ENCODE measurements around the gene STAP2. TPM values are rescaled to one million over a fixed set of nuclear protein-coding genes. Genes with fewer than 3 reads are reported as not detected.

Gene STAP2
- total and polyA plus RNA-seq, 9 of the 15 experiments (the other 6 are each of a cell fraction or from before 2014, with no cell fraction given) = 1.2 to 9.8 (median 4.5) TPM

- TF ChIP-seq MBD1 (CRISPR knock-in tag; IDR thresholded peaks at IDR 0.05) = no peak
- TF ChIP-seq CGGBP1 (CRISPR knock-in tag; IDR thresholded peaks at IDR 0.05) = no peak
- TF ChIP-seq, protein P1, sequence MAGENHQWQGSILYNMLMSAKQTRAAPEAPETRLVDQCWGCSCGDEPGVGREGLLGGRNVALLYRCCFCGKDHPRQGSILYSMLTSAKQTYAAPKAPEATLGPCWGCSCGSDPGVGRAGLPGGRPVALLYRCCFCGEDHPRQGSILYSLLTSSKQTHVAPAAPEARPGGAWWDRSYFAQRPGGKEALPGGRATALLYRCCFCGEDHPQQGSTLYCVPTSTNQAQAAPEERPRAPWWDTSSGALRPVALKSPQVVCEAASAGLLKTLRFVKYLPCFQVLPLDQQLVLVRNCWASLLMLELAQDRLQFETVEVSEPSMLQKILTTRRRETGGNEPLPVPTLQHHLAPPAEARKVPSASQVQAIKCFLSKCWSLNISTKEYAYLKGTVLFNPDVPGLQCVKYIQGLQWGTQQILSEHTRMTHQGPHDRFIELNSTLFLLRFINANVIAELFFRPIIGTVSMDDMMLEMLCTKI (IDR thresholded peaks at IDR 0.05; ENCODE audit: partially characterized antibody) = no peak
- TF ChIP-seq SAP30 (IDR thresholded peaks at IDR 0.05; ENCODE audit: borderline replicate concordance, insufficient read depth, low read depth, low read length, poor library complexity, severe bottlenecking) = no peak
- TF ChIP-seq, protein P2, sequence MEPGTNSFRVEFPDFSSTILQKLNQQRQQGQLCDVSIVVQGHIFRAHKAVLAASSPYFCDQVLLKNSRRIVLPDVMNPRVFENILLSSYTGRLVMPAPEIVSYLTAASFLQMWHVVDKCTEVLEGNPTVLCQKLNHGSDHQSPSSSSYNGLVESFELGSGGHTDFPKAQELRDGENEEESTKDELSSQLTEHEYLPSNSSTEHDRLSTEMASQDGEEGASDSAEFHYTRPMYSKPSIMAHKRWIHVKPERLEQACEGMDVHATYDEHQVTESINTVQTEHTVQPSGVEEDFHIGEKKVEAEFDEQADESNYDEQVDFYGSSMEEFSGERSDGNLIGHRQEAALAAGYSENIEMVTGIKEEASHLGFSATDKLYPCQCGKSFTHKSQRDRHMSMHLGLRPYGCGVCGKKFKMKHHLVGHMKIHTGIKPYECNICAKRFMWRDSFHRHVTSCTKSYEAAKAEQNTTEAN (CRISPR knock-in tag; IDR thresholded peaks at IDR 0.05) = no peak
- TF ChIP-seq SMAD2 (IDR thresholded peaks at IDR 0.05; ENCODE audit: low read depth, low read length) = no peak
- TF ChIP-seq, protein P3, sequence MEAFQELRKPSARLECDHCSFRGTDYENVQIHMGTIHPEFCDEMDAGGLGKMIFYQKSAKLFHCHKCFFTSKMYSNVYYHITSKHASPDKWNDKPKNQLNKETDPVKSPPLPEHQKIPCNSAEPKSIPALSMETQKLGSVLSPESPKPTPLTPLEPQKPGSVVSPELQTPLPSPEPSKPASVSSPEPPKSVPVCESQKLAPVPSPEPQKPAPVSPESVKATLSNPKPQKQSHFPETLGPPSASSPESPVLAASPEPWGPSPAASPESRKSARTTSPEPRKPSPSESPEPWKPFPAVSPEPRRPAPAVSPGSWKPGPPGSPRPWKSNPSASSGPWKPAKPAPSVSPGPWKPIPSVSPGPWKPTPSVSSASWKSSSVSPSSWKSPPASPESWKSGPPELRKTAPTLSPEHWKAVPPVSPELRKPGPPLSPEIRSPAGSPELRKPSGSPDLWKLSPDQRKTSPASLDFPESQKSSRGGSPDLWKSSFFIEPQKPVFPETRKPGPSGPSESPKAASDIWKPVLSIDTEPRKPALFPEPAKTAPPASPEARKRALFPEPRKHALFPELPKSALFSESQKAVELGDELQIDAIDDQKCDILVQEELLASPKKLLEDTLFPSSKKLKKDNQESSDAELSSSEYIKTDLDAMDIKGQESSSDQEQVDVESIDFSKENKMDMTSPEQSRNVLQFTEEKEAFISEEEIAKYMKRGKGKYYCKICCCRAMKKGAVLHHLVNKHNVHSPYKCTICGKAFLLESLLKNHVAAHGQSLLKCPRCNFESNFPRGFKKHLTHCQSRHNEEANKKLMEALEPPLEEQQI (IDR thresholded peaks at IDR 0.05) = no peak
- no peak for TF ChIP-seq ESRRB (CRISPR knock-in tag; IDR thresholded peaks at IDR 0.05; ENCODE audit: borderline replicate concordance)
- no peak for TF ChIP-seq CSDE1 (IDR thresholded peaks at IDR 0.05)
- TF ChIP-seq MAFK (IDR thresholded peaks at IDR 0.05; ENCODE audit: low read length) = no peak
- no peak for TF ChIP-seq HLTF (IDR thresholded peaks at IDR 0.05)
- TF ChIP-seq FOXA3 (CRISPR knock-in tag; conservative IDR thresholded peaks at IDR 0.05 in 1 of 2, IDR thresholded peaks at IDR 0.05 in 1 of 2) = no peak
- peak; percentile 46; the same call in 1 of the 2 replicates for TF ChIP-seq ZNF740 (CRISPR knock-in tag; IDR thresholded peaks at IDR 0.05)
- TF ChIP-seq ZNF740 (tag; IDR thresholded peaks at IDR 0.05) = no peak
- no peak for TF ChIP-seq DNMT1 (IDR thresholded peaks at IDR 0.05)
- TF ChIP-seq ZNF766 (CRISPR knock-in tag; conservative IDR thresholded peaks at IDR 0.05) = no peak
- TF ChIP-seq PHF8 (IDR thresholded peaks at IDR 0.05; ENCODE audit: borderline replicate concordance, low read length) = no peak
These were observed 18.6 kb upstream of the STAP2 start (continued) for GRCh38 chr19:4357095-4357797.
